Endothelial cell of umbilical vein (primary cell): ENCODE data around the gene ITPR1.

Source experiments
- EZH2 ChIP-seq: IDR thresholded peaks from 2 replicates; pipeline ENCODE4 v1.6.1; 2012; ENCODE audit warnings: borderline replicate concordance, low read depth, mild to moderate bottlenecking, moderate library complexity, low read length, inconsistent platforms; ENCODE audit not compliant: severe bottlenecking
- FOS ChIP-seq: IDR thresholded peaks from 2 replicates; pipeline ENCODE4 v1.6.1; 2011; ENCODE audit warnings: mild to moderate bottlenecking, low read length, moderate library complexity, borderline replicate concordance; ENCODE audit not compliant: insufficient read depth
- GATA2 ChIP-seq: IDR thresholded peaks from 2 replicates; pipeline ENCODE4 v1.7.0; 2011; ENCODE audit warnings: low read depth, mild to moderate bottlenecking, moderate library complexity, mixed read lengths, low read length; ENCODE audit not compliant: insufficient read length, insufficient read depth
- JUN ChIP-seq: IDR thresholded peaks from 2 replicates; pipeline ENCODE4 v1.6.1; 2011; ENCODE audit warnings: borderline replicate concordance, low read depth; ENCODE audit not compliant: insufficient read length, insufficient read depth
- MYC ChIP-seq: IDR thresholded peaks from one replicate; pipeline ENCODE4 v1.6.1; 2011; ENCODE audit warnings: mild to moderate bottlenecking, low read depth, low read length
- POLR2A ChIP-seq: IDR thresholded peaks from 2 replicates; pipeline ENCODE4 v1.6.1; 2012; ENCODE audit warnings: low read depth, mild to moderate bottlenecking, control low read depth, low read length
- POLR2AphosphoS5 ChIP-seq: IDR thresholded peaks from 2 replicates; pipeline ENCODE4 v1.6.1; 2012; ENCODE audit warnings: low read depth, mild to moderate bottlenecking, control low read depth, low read length, moderate library complexity; ENCODE audit not compliant: insufficient read depth
- TF ChIP-seq, protein P1 (sequence below), 2 donors: IDR thresholded peaks; 1 replicate in 1 of 2; 2 replicates in 1 of 2; pipeline ENCODE4 v1.5.1; 2011; ENCODE audit warnings: low read length in 2 of 2, mild to moderate bottlenecking in 2 of 2, moderate library complexity in 2 of 2, control low read depth in 1 of 2, inconsistent platforms in 1 of 2, low read depth in 1 of 2; ENCODE audit not compliant: insufficient read depth in 1 of 2; ENCODE audit errors: extremely low read depth in 1 of 2
- TF ChIP-seq, protein P2 (sequence below): IDR thresholded peaks from 2 replicates; pipeline ENCODE4 v1.6.1; 2011; ENCODE audit not compliant: insufficient read depth, insufficient read length

DNA sequence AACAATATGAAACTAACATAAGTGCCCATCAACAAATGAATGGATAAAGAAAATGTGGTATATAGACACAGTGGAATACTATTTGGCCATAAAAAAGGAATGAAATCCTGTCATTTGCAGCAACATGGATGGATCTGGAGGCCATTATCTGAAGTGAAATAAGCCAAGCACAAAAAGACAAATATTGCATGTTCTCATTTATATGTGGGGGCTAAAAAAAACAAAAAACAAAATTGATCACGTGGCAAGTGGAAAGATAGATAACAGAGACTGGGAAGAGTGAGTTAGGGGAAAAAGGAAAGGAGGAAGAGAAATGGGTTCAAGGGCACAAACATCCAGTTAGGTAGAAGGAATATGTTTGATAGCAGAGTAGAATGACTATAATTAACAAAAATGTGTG, 330.2 kb downstream of the ITPR1 start:
- TF ChIP-seq, protein P1, sequence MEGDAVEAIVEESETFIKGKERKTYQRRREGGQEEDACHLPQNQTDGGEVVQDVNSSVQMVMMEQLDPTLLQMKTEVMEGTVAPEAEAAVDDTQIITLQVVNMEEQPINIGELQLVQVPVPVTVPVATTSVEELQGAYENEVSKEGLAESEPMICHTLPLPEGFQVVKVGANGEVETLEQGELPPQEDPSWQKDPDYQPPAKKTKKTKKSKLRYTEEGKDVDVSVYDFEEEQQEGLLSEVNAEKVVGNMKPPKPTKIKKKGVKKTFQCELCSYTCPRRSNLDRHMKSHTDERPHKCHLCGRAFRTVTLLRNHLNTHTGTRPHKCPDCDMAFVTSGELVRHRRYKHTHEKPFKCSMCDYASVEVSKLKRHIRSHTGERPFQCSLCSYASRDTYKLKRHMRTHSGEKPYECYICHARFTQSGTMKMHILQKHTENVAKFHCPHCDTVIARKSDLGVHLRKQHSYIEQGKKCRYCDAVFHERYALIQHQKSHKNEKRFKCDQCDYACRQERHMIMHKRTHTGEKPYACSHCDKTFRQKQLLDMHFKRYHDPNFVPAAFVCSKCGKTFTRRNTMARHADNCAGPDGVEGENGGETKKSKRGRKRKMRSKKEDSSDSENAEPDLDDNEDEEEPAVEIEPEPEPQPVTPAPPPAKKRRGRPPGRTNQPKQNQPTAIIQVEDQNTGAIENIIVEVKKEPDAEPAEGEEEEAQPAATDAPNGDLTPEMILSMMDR (IDR thresholded peaks at IDR 0.05; ENCODE audit: extremely low read depth in 1 of 2, insufficient read depth in 1 of 2, low read depth in 1 of 2, low read length in 2 of 2), result no peak
- TF ChIP-seq POLR2AphosphoS5 (no peak), FOS (no peak), EZH2 (no peak), POLR2A (no peak), MYC (no peak), JUN (no peak), GATA2 (no peak)
- TF ChIP-seq, protein P2, sequence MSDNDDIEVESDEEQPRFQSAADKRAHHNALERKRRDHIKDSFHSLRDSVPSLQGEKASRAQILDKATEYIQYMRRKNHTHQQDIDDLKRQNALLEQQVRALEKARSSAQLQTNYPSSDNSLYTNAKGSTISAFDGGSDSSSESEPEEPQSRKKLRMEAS, result no peak
